IMR-90 (cell line): Measurements from ENCODE around the gene PYGL. TPM values are rescaled to one million over a fixed set of nuclear protein-coding genes. Genes with fewer than 3 reads are reported as not detected.

Experiments used
- ATAC-seq: fragments of 200-7000 bp; cut with Tn5 transposase; 2 replicates; pipeline ENCODE4 v1.9.1; 2020; ENCODE audit warnings: low read depth, mild to moderate bottlenecking, moderate library complexity
- BruUV-seq: library from RNA; stranded (reverse); fragments of 400-500 nt; replicated peaks from 2 replicates; lab custom pipeline; 2021; lab: Mats Ljungman, UMichigan
- CTCF ChIA-PET: fragments of 300-600 bp; formaldehyde crosslinking; extraction: SDS; loops from one replicate; lab custom pipeline; 2021; ENCODE audit warnings: antibody characterized with exemption; lab: Yijun Ruan, JAX
- POLR2A ChIA-PET: fragments of 300-600 bp; sonication (Branson Sonifier 250); formaldehyde crosslinking; loops from one replicate; lab custom pipeline; 2022; ENCODE audit warnings: antibody characterized with exemption; ENCODE audit not compliant: unreplicated experiment; lab: Charles Lee
- DNase-seq: peaks from one replicate; pipeline ENCODE4 v3.0.0; 2013
- H2AFZ ChIP-seq: replicated peaks from 2 replicates; pipeline ENCODE3; 2013; ENCODE audit warnings: low read length, mild to moderate bottlenecking; ENCODE audit not compliant: poor library complexity
- H2AK5ac ChIP-seq: 2 replicates; pipeline ENCODE4 v1.6.1; 2013; ENCODE audit warnings: low read depth, low read length, inconsistent platforms
- H2AK9ac ChIP-seq: replicated peaks from 2 replicates; pipeline ENCODE3; 2013; ENCODE audit warnings: mild to moderate bottlenecking, low read depth, low read length, moderate library complexity; ENCODE audit not compliant: poor library complexity
- H2BK120ac ChIP-seq: 2 replicates; pipeline ENCODE4 v1.6.1; 2013; ENCODE audit warnings: low read depth, low read length, inconsistent platforms
- H2BK15ac ChIP-seq: 3 replicates; pipeline ENCODE4 v1.6.1; 2013; ENCODE audit warnings: low read depth, low read length, inconsistent platforms
- H2BK20ac ChIP-seq: 2 replicates; pipeline ENCODE4 v1.6.1; 2013; ENCODE audit warnings: low read depth, mild to moderate bottlenecking, inconsistent platforms, low read length, moderate library complexity
- H2BK5ac ChIP-seq: 2 replicates; pipeline ENCODE4 v1.6.1; 2013; ENCODE audit warnings: mild to moderate bottlenecking, low read depth, low read length, inconsistent platforms; ENCODE audit not compliant: poor library complexity, severe bottlenecking
- H3K14ac ChIP-seq: replicated peaks from 2 replicates; pipeline ENCODE4 v1.6.1; 2013; ENCODE audit warnings: low read depth, low read length, inconsistent platforms
- H3K18ac ChIP-seq: 2 replicates; pipeline ENCODE4 v1.6.1; 2013; ENCODE audit warnings: low read depth, low read length, control low read depth
- H3K23ac ChIP-seq: 2 replicates; pipeline ENCODE4 v1.6.1; 2013; ENCODE audit warnings: low read depth, low read length, inconsistent platforms
- H3K27ac ChIP-seq: 2 replicates; pipeline ENCODE4 v1.5.1; 2013; ENCODE audit warnings: mild to moderate bottlenecking, control low read depth, low read length; ENCODE audit not compliant: insufficient read depth
- H3K27me3 ChIP-seq: 2 replicates; pipeline ENCODE4 v1.6.1; 2013; ENCODE audit warnings: low read length; ENCODE audit not compliant: control insufficient read depth, insufficient read depth
- H3K36me3 ChIP-seq: 2 replicates; pipeline ENCODE4 v1.6.1; 2013; ENCODE audit warnings: low read length, mixed read lengths; ENCODE audit not compliant: control insufficient read depth, insufficient read depth
- H3K4ac ChIP-seq: 2 replicates; pipeline ENCODE4 v1.6.1; 2013; ENCODE audit warnings: low read depth, low read length, inconsistent platforms
- H3K4me1 ChIP-seq: 2 replicates; pipeline ENCODE4 v1.6.1; 2013; ENCODE audit warnings: low read length, mixed read lengths; ENCODE audit not compliant: control insufficient read depth, insufficient read depth
- H3K4me2 ChIP-seq: 2 replicates; pipeline ENCODE4 v1.6.1; 2013; ENCODE audit warnings: low read depth, mild to moderate bottlenecking, control low read depth, low read length, moderate library complexity
- H3K4me3 ChIP-seq: 2 replicates; pipeline ENCODE4 v1.5.1; 2013; ENCODE audit warnings: low read depth, mild to moderate bottlenecking, control low read depth, low read length, moderate library complexity; ENCODE audit not compliant: insufficient read depth
- H3K56ac ChIP-seq: 2 replicates; pipeline ENCODE4 v1.6.1; 2013; ENCODE audit warnings: low read length, inconsistent platforms; ENCODE audit not compliant: insufficient read depth; ENCODE audit errors: extremely low read depth
- H3K79me1 ChIP-seq, 2 experiments: 2 replicates each; pipeline ENCODE4 v1.6.1; 2013; ENCODE audit warnings: low read length in 2 of 2, inconsistent platforms in 1 of 2, low read depth in 1 of 2
- H3K9ac ChIP-seq: 2 replicates; pipeline ENCODE4 v1.6.1; 2013; ENCODE audit warnings: low read depth, low read length, control low read depth
- H3K9me1 ChIP-seq: 2 replicates; pipeline ENCODE4 v1.6.1; 2013; ENCODE audit warnings: low read length, inconsistent platforms; ENCODE audit not compliant: insufficient read depth
- H3K9me3 ChIP-seq: 2 replicates; pipeline ENCODE4 v1.6.1; 2013; ENCODE audit warnings: low read length; ENCODE audit not compliant: control insufficient read depth, insufficient read depth
- H4K20me1 ChIP-seq: 2 replicates; pipeline ENCODE4 v1.6.1; 2013; ENCODE audit warnings: low read length, inconsistent platforms; ENCODE audit not compliant: insufficient read depth
- H4K5ac ChIP-seq: 2 replicates; pipeline ENCODE4 v1.6.1; 2013; ENCODE audit warnings: mild to moderate bottlenecking, low read depth, low read length, control low read depth
- H4K8ac ChIP-seq, 2 experiments: 2 replicates each; pipeline ENCODE4 v1.6.1; 2013; ENCODE audit warnings: low read depth in 2 of 2, low read length in 2 of 2, control low read depth in 1 of 2, inconsistent platforms in 1 of 2
- H4K91ac ChIP-seq: 2 replicates; pipeline ENCODE4 v1.6.1; 2013; ENCODE audit warnings: low read depth, low read length, inconsistent platforms; ENCODE audit not compliant: insufficient read depth
- BHLHE40 ChIP-seq: fragments of 150-350 bp; IDR thresholded peaks from 2 replicates; pipeline ENCODE4 v1.6.1; 2016; ENCODE audit warnings: mild to moderate bottlenecking, low read depth, low read length
- CHD1 ChIP-seq: IDR thresholded peaks from 2 replicates; pipeline ENCODE4 v1.6.1; 2012; ENCODE audit warnings: low read depth, low read length, improper control_type of control experiment
- FOS ChIP-seq: fragments of 150-350 bp; IDR thresholded peaks from 2 replicates; pipeline ENCODE4 v1.6.1; 2016; ENCODE audit warnings: low read depth, low read length
- MAFK ChIP-seq: IDR thresholded peaks from 2 replicates; pipeline ENCODE4 v1.6.1; 2012; ENCODE audit warnings: low read depth, low read length, improper control_type of control experiment
- MAZ ChIP-seq: IDR thresholded peaks from 2 replicates; pipeline ENCODE4 v1.6.1; 2012; ENCODE audit warnings: low read depth, mild to moderate bottlenecking, low read length, improper control_type of control experiment, moderate library complexity, borderline replicate concordance
- MXI1 ChIP-seq: IDR thresholded peaks from 2 replicates; pipeline ENCODE4 v1.6.1; 2012; ENCODE audit warnings: low read depth, mild to moderate bottlenecking, low read length, moderate library complexity, borderline replicate concordance
- RCOR1 ChIP-seq: IDR thresholded peaks from 2 replicates; pipeline ENCODE4 v1.6.1; 2012; ENCODE audit warnings: mild to moderate bottlenecking, low read length, improper control_type of control experiment; ENCODE audit not compliant: insufficient replicate concordance
- RFX5 ChIP-seq: IDR thresholded peaks from 2 replicates; pipeline ENCODE4 v1.8.0; 2012; ENCODE audit warnings: low read depth, mild to moderate bottlenecking, low read length, moderate library complexity
- SMC3 ChIP-seq: fragments of 150-350 bp; IDR thresholded peaks from 2 replicates; pipeline ENCODE4 v1.6.1; 2016; ENCODE audit warnings: low read depth, mild to moderate bottlenecking, antibody characterized with exemption, low read length, moderate library complexity
- WGBS, 2 experiments: methylation state at CpG; one replicate each; pipeline versions ENCODE4 v1.1.5 to v1.1.7; 2013; ENCODE audit warnings: missing lambda C conversion rate in 2 of 2; ENCODE audit not compliant: insufficient read length in 1 of 2; ENCODE audit errors: extremely low coverage in 2 of 2; 5-methylcytosine and 5-hydroxymethylcytosine counted together
- dilution Hi-C: fragments of 300-500 bp; cut with HindIII; formaldehyde crosslinking; loops from one replicate; pipeline ENCODE4 v1.14.3; 2018; ENCODE audit warnings: low sequenced_read_pairs; ENCODE audit not compliant: unreplicated experiment
- in situ Hi-C: fragments of 300-500 bp; cut with MboI; formaldehyde crosslinking; loops from 3 replicates; pipeline ENCODE4 v1.14.3; 2019; ENCODE audit warnings: low sequenced_read_pairs, inconsistent platforms, mixed read lengths
- intact Hi-C: fragments of 100-400 bp; cut with micrococcal nuclease; formaldehyde crosslinking; loops from 2 replicates; pipeline ENCODE4 v1.10.0; 2022
- polyA plus RNA-seq, 3 experiments: library from polyadenylated mRNA; depleted of rRNA; stranded (reverse); fragments of >200 nt; gene quantifications; 2 replicates each; pipeline ENCODE4 v1.2.3, GENCODE V29; 2012; ENCODE audit warnings: low replicate concordance in 1 of 3
- total RNA-seq: library from RNA; depleted of rRNA; stranded (reverse); fragments of >200 nt; gene quantifications from 2 replicates; pipeline ENCODE4 v1.2.3, GENCODE V29; 2012
- TF ChIP-seq, protein P1 (sequence below): fragments of 150-350 bp; IDR thresholded peaks from 2 replicates; pipeline ENCODE4 v1.6.1; 2017; ENCODE audit warnings: mild to moderate bottlenecking, antibody characterized with exemption, low read length, low read depth
- TF ChIP-seq, protein P2 (sequence below): conservative IDR thresholded peaks from 2 replicates; pipeline ENCODE4 v1.5.1; 2012; ENCODE audit warnings: mild to moderate bottlenecking, low read depth, low read length, improper control_type of control experiment
- TF ChIP-seq, protein P3 (sequence below): fragments of 150-350 bp; IDR thresholded peaks from 2 replicates; pipeline ENCODE4 v1.6.1; 2016; ENCODE audit warnings: low read depth, mild to moderate bottlenecking, low read length, moderate library complexity, borderline replicate concordance

PYGL gene
- total and polyA plus RNA-seq, 2 of the 4 experiments (the other 2 are of a cell fraction): 52.3 to 70.4 TPM

DNA sequence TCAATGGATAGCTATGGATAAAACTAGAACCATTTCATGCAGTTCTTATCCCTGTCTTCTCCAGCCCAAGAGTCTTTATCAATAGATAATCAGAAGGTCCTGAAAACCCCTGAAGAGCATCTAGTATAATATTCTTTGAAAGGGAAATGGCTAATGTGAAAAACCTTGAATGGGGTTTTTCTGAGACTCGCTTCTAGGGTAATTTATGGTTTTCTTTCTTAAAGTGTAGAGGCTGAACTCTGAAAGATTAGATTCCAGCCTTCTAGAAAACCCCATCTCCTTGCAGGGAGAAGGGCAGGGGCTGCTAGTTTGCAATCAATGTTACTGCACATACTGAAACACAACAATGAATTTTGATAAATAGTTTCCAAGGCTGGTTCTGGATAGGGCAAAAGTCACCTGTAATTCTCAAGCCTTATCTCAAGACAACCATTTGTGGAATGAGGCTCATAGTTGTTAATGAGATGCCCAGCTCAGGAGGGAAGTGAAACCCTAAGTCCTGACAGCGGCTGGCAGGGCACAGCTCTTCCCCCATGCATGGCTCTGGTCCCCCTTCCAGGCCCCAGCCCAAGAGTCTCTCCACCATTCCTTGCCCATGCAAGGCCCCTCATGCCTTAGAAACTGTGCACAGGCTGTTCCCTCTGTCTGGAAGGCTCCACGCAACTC lies 33.7 kb upstream of the PYGL start:
- H3K9ac ChIP-seq: no peak overlapping the region
- no peak overlapping the region for H2AK9ac ChIP-seq
- no peaks in the 10 kb centered on the region for H3K4me1 ChIP-seq
- TF ChIP-seq RFX5 (no peak), MXI1 (no peak), CHD1 (no peak), MAZ (no peak), SMC3 (no peak), RCOR1 (no peak), FOS (no peak), BHLHE40 (no peak), MAFK (no peak)
- TF ChIP-seq, protein P1, sequence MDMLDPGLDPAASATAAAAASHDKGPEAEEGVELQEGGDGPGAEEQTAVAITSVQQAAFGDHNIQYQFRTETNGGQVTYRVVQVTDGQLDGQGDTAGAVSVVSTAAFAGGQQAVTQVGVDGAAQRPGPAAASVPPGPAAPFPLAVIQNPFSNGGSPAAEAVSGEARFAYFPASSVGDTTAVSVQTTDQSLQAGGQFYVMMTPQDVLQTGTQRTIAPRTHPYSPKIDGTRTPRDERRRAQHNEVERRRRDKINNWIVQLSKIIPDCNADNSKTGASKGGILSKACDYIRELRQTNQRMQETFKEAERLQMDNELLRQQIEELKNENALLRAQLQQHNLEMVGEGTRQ: no peak
- TF ChIP-seq, protein P2, sequence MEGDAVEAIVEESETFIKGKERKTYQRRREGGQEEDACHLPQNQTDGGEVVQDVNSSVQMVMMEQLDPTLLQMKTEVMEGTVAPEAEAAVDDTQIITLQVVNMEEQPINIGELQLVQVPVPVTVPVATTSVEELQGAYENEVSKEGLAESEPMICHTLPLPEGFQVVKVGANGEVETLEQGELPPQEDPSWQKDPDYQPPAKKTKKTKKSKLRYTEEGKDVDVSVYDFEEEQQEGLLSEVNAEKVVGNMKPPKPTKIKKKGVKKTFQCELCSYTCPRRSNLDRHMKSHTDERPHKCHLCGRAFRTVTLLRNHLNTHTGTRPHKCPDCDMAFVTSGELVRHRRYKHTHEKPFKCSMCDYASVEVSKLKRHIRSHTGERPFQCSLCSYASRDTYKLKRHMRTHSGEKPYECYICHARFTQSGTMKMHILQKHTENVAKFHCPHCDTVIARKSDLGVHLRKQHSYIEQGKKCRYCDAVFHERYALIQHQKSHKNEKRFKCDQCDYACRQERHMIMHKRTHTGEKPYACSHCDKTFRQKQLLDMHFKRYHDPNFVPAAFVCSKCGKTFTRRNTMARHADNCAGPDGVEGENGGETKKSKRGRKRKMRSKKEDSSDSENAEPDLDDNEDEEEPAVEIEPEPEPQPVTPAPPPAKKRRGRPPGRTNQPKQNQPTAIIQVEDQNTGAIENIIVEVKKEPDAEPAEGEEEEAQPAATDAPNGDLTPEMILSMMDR: no peak
- TF ChIP-seq, protein P3, sequence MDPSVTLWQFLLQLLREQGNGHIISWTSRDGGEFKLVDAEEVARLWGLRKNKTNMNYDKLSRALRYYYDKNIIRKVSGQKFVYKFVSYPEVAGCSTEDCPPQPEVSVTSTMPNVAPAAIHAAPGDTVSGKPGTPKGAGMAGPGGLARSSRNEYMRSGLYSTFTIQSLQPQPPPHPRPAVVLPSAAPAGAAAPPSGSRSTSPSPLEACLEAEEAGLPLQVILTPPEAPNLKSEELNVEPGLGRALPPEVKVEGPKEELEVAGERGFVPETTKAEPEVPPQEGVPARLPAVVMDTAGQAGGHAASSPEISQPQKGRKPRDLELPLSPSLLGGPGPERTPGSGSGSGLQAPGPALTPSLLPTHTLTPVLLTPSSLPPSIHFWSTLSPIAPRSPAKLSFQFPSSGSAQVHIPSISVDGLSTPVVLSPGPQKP: no peak
- H2AFZ ChIP-seq: no peak overlapping the region
- no peaks in the 10 kb centered on the region for H3K36me3 ChIP-seq
- H2BK5ac ChIP-seq: no peak overlapping the region
- H3K4ac ChIP-seq: no peak overlapping the region
- ATAC-seq (no peak), DNase-seq (no peak)
- H4K20me1 ChIP-seq: no peaks in the 10 kb centered on the region
- dilution Hi-C loops: no loop called here
- H3K56ac ChIP-seq: no peak overlapping the region
- intact Hi-C loops: no loop called here
- ChIA-PET CTCF (interaction anchor here (1.2 kb wide), 1 partner anchor 10 kb away, joined by 3 read pairs; no protein-coding TSS in a partner anchor), POLR2A (no interaction called here)
- no peak overlapping the region for H3K27ac ChIP-seq
- H2AK5ac ChIP-seq: no peak overlapping the region
- no peak overlapping the region for H4K8ac ChIP-seq
- no peak overlapping the region for H3K14ac ChIP-seq
- no peaks in the 10 kb centered on the region for H3K79me1 ChIP-seq
- H3K4me2 ChIP-seq: no peak overlapping the region
- H3K18ac ChIP-seq: no peak overlapping the region
- WGBS, 2 experiments: 83% methylated on average over 1 of the region's 3 CpGs; no CpG with 5 or more reads in 1 of the 2 experiments
- no peak overlapping the region for H2BK20ac ChIP-seq
- no peak overlapping the region for H4K5ac ChIP-seq
- in situ Hi-C loops: no loop called here
- H2BK15ac ChIP-seq: no peak overlapping the region
- no peak overlapping the region for H4K91ac ChIP-seq
- H3K9me1 ChIP-seq: no peaks in the 10 kb centered on the region
- H3K9me3 ChIP-seq: no peaks in the 10 kb centered on the region
- peaks cover 55% of the 10 kb centered on the region for H3K27me3 ChIP-seq
- no peak overlapping the region for H2BK120ac ChIP-seq
- no peak overlapping the region for H3K4me3 ChIP-seq
- BruUV-seq: no TSS peak
- no peak overlapping the region for H3K23ac ChIP-seq
